HL-60/S4 treated with phorbol 12-myristate 13-acetate at 8.2 ng/mL for 4 days and 3 days (cell line): ENCODE results near the gene SEMA4D.
"Not testable (repeated sequence)": the region's sequence is repeated elsewhere in the genome, so short reads cannot be mapped to it uniquely, and the experiment has no call there.

Experiments used
- in situ Hi-C: fragments of 300-500 bp; cut with MboI; formaldehyde crosslinking; loops from 2 replicates; pipeline ENCODE4 v1.15.0; 2022; ENCODE audit warnings: low sequenced_read_pairs

The SEMA4D gene

DNA sequence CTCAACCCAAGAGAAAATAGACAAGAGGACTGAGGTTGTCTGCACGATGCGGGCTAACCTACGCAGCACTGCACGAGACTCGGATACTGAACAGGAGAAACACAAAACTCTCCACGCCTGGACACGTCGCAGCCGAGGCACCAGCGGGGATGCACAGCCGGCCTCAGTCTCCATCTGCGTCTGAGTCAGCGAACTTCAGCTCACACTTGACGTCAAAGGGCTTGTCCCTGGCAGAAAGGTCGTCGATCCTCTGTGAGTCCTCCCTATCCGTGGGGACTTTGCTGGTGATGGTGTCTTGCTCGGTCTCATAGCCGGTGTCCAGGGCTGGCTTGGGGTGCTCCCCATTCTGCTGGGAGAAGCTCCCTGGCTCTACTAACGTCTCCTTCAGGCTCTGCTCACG lies 119.4 kb downstream of the SEMA4D start:
- in situ Hi-C loops: no loop called here

DNA sequence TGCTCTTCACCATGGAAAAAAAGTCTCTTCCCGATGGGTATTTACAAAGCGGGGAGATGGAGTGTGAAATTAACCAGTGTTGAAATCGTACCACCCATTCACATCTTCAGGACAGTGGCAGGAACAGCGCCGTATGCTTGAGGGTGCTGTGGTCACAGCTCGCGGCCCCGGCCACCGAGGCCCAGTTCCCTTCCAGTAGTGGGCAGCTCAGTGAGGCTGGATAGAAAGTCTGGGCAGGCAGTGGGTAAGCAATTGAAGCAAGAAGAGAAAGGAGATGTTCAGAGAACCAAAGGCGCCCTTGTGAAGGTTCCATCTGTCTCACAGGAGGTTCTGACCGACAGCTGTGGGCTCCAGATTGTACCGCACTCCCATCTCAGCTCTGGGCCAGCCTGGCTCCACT lies 120.5 kb downstream of the SEMA4D start:
- in situ Hi-C loops: no loop called here

DNA sequence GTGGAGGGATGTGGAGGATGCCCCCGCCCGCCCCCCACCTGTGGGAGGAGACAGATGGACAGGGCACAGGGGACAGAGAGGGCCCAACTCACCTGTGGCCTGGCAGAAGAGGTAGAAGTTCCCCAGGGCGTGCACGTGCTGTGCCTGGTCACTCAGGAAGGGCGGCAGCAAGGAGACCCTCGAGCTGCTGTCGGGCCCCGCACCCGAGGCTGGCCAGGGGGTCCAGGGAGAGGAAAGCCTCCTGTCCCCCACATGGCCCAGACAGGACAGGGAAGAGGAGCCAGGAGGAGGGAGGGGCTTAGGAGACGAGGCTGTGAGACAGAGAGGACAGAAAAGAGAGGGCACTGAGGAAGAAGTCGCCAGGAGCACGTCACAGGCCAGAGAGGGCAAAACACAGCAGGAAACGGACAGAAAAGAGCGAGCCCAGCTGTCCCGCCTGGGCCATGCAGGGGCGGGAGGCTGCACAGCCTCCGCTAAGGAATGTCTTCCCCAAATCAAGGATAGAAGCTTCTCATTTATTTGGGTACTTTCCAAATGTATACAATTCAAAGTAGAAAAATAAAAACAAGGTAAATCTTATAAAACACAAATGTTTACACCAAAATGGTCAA lies 121.1 kb downstream of the SEMA4D start:
- in situ Hi-C loops: no loop called here

- in situ Hi-C loops: no loop called here
Measured at GRCh38 chr9:89376286-89376685, 121.6 kb downstream of the SEMA4D start.

DNA sequence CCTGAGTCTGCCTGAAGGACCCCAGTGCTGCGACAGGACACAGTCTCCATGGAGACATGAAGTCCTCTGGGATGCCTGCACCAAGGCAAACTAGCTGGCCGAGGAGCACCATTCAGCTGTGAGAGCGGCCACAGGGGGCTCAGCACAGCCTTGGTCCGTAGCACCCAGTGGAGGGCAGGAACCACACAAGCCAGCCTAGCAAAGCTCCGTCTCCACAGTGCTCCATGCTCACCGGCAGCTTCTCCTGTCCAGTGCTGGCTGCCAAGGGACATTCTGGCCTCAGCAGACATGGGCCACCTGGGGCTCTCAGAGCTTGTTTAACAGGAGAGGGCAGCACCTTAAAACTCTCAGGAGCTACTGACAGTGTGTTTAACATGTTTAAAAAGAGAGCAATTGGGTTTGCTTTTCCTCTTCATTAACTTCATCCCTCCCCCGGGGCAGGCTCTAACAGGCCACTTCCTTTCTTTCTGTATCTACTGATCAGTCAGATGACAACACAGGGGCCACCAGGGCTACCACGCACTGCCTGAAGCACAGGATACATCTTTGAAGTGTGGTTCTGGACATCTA lies 122.6 kb downstream of the SEMA4D start:
- in situ Hi-C loops: no loop called here

DNA sequence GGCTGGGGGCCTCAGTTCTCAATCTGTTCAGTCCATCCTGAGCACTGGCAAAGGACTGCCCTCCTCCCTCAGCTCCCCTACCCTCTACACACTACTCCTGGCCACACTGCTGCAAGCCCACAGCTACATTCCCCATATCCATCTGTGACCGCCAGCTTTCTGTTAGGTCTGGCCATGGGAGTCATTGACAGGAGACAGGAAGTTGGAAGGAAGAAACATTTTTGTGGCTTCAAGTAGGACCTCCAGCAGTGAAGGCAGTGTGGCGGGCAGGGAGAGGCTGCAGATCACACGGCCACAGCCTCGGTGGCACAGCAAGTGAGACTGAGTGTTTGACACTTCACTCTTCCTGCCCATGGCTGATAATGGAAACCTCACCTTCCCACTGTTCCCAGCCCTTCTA lies 123.7 kb downstream of the SEMA4D start:
- in situ Hi-C loops: no loop called here

GRCh38 chr9:89372979-89373378 lies 124.9 kb downstream of the SEMA4D start:
- in situ Hi-C loops: no loop called here

- in situ Hi-C loops: no loop called here
Measured at GRCh38 chr9:89372230-89372816, 125.6 kb downstream of the SEMA4D start.

DNA sequence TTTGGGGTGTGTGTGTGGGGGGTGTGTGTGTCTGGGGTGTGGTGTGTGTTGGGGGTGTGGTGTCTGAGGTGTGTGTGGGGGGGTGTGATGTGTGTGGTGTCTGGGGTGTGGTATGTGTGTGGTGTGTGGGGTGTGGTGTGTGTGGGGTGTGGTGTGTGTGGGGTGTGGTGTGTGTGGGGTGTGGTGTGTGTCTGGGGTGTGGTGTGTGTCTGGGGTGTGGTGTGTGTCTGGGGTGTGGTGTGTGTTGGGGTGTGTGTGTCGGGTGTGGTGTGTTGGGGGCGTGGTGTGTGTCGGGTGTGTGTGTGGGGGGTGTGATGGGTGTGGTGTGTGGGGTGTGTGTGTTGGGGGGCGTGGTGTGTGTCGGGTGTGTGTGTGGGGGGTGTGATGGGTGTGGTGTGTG lies 126.1 kb downstream of the SEMA4D start:
- in situ Hi-C loops: not testable (repeated sequence)

GRCh38 chr9:89370593-89370992 lies 127.3 kb downstream of the SEMA4D start:
- in situ Hi-C loops: no loop called here

- in situ Hi-C loops: no loop called here
Measured at GRCh38 chr9:89368978-89369377, 128.9 kb downstream of the SEMA4D start.

GRCh38 chr9:89368550-89368949 lies 129.4 kb downstream of the SEMA4D start:
- in situ Hi-C loops: no loop called here

- in situ Hi-C loops: no loop called here
Measured at GRCh38 chr9:89367726-89368437, 130.0 kb downstream of the SEMA4D start.

GRCh38 chr9:89367281-89367680 lies 130.6 kb downstream of the SEMA4D start:
- in situ Hi-C loops: no loop called here

- in situ Hi-C loops: no loop called here
Measured at GRCh38 chr9:89366711-89367110, 131.2 kb downstream of the SEMA4D start.

DNA sequence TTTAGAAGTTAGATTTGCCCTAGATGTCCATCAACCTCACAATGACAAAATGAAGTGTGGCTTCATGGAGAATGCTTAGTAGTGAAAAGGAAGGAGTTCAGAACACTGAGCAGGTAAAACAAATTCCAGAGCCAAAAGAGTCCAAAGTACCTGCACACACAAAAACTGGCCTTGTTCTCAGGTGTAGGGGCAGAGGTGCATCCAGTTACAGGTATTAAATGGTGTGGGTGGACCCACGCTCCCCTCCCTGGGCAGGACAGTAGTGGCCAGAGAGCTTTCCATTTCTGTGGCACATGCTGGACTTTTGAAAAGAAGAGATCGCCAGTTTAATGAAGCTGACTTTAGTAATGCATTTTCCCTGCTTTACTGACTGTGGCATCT lies 132.4 kb downstream of the SEMA4D start:
- in situ Hi-C loops: no loop called here

- in situ Hi-C loops: no loop called here
Measured at GRCh38 chr9:89364666-89365531, 133.0 kb downstream of the SEMA4D start.

GRCh38 chr9:89363921-89364665 lies 133.8 kb downstream of the SEMA4D start:
- in situ Hi-C loops: no loop called here

DNA sequence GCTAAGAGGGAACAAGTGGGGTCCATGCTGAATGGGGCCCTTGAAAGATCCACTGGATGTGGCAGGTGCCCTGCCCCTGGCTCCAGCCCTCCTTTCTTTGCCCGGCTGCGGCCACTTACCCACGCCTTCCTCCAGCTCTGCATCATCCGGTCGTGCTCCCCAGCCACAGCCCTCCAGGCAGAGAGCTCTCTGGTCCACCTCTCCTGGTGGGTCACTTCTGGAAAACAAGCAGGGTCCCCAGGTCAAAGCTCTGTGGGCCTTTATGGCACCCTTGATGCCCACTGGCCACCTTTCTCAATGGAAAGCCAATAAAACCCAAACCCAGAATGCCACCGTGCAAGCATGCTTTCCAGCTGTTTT lies 134.6 kb downstream of the SEMA4D start:
- in situ Hi-C loops: no loop called here

DNA sequence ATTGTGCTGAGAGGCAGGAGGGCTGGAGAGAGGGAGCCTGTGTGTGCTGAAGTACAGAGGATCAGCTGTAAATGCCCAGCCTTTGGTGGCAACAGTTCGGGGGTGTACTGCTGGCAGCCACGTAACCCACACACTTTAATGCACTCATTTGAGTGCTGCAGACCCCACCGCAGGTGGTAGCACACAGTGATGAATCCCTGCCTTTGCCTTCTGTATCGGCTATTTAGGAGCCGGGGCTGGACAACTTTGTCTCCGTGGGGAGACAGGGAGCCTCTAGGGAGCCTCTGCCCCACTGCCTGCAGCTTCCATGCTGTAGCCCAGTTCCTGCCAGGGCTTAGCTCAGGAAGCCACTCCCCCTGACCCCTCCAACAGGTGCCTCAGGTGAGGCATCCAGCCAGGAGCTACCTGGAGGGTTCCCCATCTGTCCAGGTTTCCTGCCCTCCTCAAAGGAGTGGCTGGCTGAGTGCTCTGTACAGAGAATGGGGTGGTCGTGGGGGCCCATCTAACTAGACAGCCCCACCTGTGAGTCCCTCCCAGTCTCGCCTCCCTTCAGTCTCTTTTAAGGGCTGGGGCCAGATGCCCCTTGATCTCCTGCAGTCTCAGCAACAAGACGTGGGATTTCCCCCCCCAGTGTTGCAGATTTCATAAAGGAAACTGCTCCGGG lies 135.1 kb downstream of the SEMA4D start:
- in situ Hi-C loops: no loop called here
